GM18526 (cell line): ENCODE results near the gene AKAP12.

ENCODE experiments used
- POLR2A ChIP-seq: IDR thresholded peaks from 3 replicates; pipeline ENCODE4 v1.6.1; 2011; ENCODE audit not compliant: insufficient read length; ENCODE audit errors: extremely low read depth

AKAP12 gene

GRCh38 chr6:151317103-151317994 lies 77.6 kb downstream of the AKAP12 start:
- no peak for TF ChIP-seq POLR2A

- no peak for TF ChIP-seq POLR2A
These were observed 78.2 kb downstream of the AKAP12 start for GRCh38 chr6:151317995-151318365.

- TF ChIP-seq POLR2A = no peak
These were observed 80.4 kb downstream of the AKAP12 start for GRCh38 chr6:151320140-151320539.

- TF ChIP-seq POLR2A = no peak
These were observed 81.7 kb downstream of the AKAP12 start for GRCh38 chr6:151321438-151321837.

- TF ChIP-seq POLR2A = no peak
These were observed 82.8 kb downstream of the AKAP12 start for GRCh38 chr6:151322570-151322969.

GRCh38 chr6:151323791-151324487 lies 84.2 kb downstream of the AKAP12 start:
- TF ChIP-seq POLR2A = no peak

- no peak for TF ChIP-seq POLR2A
These were observed 84.7 kb downstream of the AKAP12 start for GRCh38 chr6:151324488-151324825.

- no peak for TF ChIP-seq POLR2A
These were observed 85.6 kb downstream of the AKAP12 start for GRCh38 chr6:151325075-151326050.

GRCh38 chr6:151326116-151326825 lies 86.5 kb downstream of the AKAP12 start:
- TF ChIP-seq POLR2A = no peak

- no peak for TF ChIP-seq POLR2A
These were observed 87.3 kb downstream of the AKAP12 start for GRCh38 chr6:151327101-151327500.

GRCh38 chr6:151330130-151330696 lies 90.4 kb downstream of the AKAP12 start:
- TF ChIP-seq POLR2A = no peak

GRCh38 chr6:151335930-151336329 lies 96.2 kb downstream of the AKAP12 start:
- no peak for TF ChIP-seq POLR2A

GRCh38 chr6:151338651-151339200 lies 99.0 kb downstream of the AKAP12 start:
- TF ChIP-seq POLR2A = no peak

- TF ChIP-seq POLR2A = no peak
These were observed 99.6 kb downstream of the AKAP12 start for GRCh38 chr6:151339369-151339768.
